Epithelial cell of umbilical artery (primary cell): ENCODE results near the gene PIP4K2C. TPM values are rescaled to one million over a fixed set of nuclear protein-coding genes. Genes with fewer than 3 reads are reported as not detected.

Experiments used
- total RNA-seq: library from RNA; depleted of rRNA; stranded (reverse); fragments of >200 nt; gene quantifications from 2 replicates; pipeline ENCODE4 v1.2.3, GENCODE V29; 2014

Gene PIP4K2C
- total RNA-seq: 5.5 and 17.3 TPM in 2 replicates

GRCh38 chr12:57590864-57591781 is at the start of gene PIP4K2C:
Gene PIP4K2C (plus strand): TSS chr12:57591192. CDS start chr12:57591290, 98 bp downstream.

DNA sequence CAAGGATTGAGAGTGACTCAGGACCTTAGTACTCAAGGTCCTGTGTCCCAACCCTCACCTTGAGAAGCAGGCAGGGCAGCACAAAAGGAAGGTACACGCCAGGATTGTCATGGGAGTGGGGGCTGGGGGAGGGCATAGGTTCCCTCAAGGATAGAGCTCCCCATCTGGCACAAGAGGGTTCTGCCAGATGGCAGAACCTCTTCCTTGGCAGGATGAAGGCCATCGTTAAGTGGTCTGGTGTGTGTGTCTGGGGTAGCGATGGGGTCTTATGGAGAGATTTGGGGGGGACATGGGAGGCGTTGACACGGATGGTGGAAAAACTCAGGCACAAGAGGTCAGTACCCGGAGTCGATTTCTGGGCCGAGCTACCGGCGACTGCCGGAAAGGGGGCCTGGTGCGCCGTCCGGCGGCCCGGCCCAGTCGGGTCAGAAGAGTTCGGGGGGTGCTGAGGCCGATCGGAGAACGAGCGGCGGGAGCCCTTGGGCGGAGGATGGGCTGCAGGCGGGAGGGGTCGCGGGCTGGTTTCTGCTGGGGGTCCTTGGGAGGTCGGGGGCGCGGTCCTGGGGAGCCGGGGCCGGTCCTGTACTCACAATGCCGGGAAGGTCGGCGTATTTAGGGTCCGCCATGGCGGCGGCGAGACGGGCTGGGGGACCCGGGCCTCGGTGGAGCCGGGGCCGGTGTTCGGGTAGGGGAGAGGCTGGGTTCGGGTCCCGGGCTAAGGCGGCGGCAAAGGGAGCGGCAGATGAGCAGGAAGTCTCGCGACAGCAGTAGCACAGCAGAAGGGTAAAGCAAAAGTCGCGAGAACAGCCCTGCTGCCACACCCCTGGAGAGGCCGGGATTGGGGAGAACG is 44.3 kb upstream of the PIP4K2C start, which contains the start of gene DCTN2:
DCTN2 (minus strand) TSS at position 755 of the 850 bp plus-strand sequence; CDS start at position 626, 129 bp downstream.

DNA sequence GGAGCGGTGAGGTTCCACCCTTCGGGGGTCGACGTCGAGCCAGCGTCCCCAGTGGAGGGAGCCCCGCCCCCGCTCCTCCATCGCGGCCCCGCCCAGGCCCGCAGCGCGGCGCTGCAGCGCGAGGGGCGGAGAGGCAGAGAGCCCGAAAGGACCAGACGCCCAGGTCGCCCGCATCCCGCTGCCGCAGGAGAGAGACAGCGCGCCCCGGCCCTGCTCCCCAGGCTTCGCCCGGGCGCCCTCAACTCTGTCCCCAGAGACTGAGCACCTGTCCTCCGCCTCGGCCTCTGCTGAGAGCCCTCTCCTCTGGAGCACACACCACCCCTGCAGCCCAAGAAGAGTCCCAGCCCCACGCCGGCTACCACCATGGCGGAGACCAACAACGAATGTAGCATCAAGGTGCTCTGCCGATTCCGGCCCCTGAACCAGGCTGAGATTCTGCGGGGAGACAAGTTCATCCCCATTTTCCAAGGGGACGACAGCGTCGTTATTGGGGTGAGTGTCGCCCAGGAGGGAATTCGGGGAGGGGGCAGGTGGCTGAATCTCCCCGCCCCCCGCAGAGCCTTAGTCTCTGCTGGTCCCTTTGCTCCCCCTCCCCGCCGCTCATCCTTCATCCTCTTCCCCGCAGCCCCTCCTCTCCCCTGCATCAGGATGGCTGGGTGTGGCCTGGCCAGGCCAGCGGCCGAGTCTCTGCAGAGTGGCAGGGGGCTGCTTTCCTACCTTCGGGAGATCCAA is 40.9 kb upstream of the PIP4K2C start, which contains the start of gene KIF5A:
KIF5A (plus strand) TSS at position 136 of the 732 bp plus-strand sequence; CDS start at position 364, 228 bp downstream.

GRCh38 chr12:57604454-57604991 is 13.5 kb downstream of the PIP4K2C start, which contains the start of gene DTX3:
Gene DTX3 (plus strand): TSS chr12:57604824. CDS start chr12:57606518, 1,694 bp downstream.

GRCh38 chr12:57611108-57611826 is 20.3 kb downstream of the PIP4K2C start, which contains the start of gene ARHGEF25:
Gene ARHGEF25 (plus strand): TSS chr12:57611435. CDS start chr12:57611895, 460 bp downstream.

GRCh38 chr12:57632958-57633840 is 42.2 kb downstream of the PIP4K2C start, which contains the start of gene B4GALNT1:
Gene B4GALNT1 (minus strand): TSS chr12:57633201. CDS start chr12:57632132, 1,069 bp downstream.

Other genes starting within 250 kb of the PIP4K2C start
- gene R3HDM2, start 160.1 kb upstream of the PIP4K2C start, total RNA-seq: 4.9 and 5.3 TPM in 2 replicates
- not detected in 2 replicates for gene INHBC, start 156.4 kb upstream of the PIP4K2C start, total RNA-seq
- 0.15 TPM in 1 of 2 replicates, not detected in the other for gene INHBE, start 135.9 kb upstream of the PIP4K2C start, total RNA-seq
- gene GLI1, start 131.4 kb upstream of the PIP4K2C start, total RNA-seq: not detected in 2 replicates
- gene ARHGAP9, start 111.3 kb upstream of the PIP4K2C start, total RNA-seq: not detected in 2 replicates
- 126 and 161 TPM in 2 replicates for gene MARS1, start 103.1 kb upstream of the PIP4K2C start, total RNA-seq
- 7.5 and 11.2 TPM in 2 replicates for gene DDIT3, start 70.7 kb upstream of the PIP4K2C start, total RNA-seq
- 2.3 and 3.6 TPM in 2 replicates for gene MBD6, start 68.4 kb upstream of the PIP4K2C start, total RNA-seq
- 79.2 and 91.9 TPM in 2 replicates for gene DCTN2, start 44.0 kb upstream of the PIP4K2C start, total RNA-seq
- under 0.01 TPM in 1 of 2 replicates, not detected in the other for gene KIF5A, start 41.1 kb upstream of the PIP4K2C start, total RNA-seq
- gene DTX3, start 13.6 kb downstream of the PIP4K2C start, total RNA-seq: 8.1 and 9.3 TPM in 2 replicates
- 3.8 and 8.1 TPM in 2 replicates for gene ARHGEF25, start 20.2 kb downstream of the PIP4K2C start, total RNA-seq
- 0.65 TPM in 1 of 2 replicates, not detected in the other for gene B4GALNT1, start 42.0 kb downstream of the PIP4K2C start, total RNA-seq
- gene OS9, start 102.9 kb downstream of the PIP4K2C start, total RNA-seq: 222 and 327 TPM in 2 replicates
- gene AGAP2, start 147.6 kb downstream of the PIP4K2C start, total RNA-seq: under 0.01 and 0.15 TPM in 2 replicates
- 56.2 and 118 TPM in 2 replicates for gene TSPAN31, start 153.8 kb downstream of the PIP4K2C start, total RNA-seq
- 166 and 201 TPM in 2 replicates for gene CDK4, start 161.1 kb downstream of the PIP4K2C start, total RNA-seq
- gene MARCHF9, start 163.9 kb downstream of the PIP4K2C start, total RNA-seq: 1.4 and 2.6 TPM in 2 replicates
- 0.15 and 0.65 TPM in 2 replicates for gene CYP27B1, start 175.9 kb downstream of the PIP4K2C start, total RNA-seq
- 4.5 and 5.0 TPM in 2 replicates for gene METTL1, start 180.9 kb downstream of the PIP4K2C start, total RNA-seq
- gene EEF1AKMT3, start 181.4 kb downstream of the PIP4K2C start, total RNA-seq: 2.3 and 3.9 TPM in 2 replicates
- gene TSFM, start 191.6 kb downstream of the PIP4K2C start, total RNA-seq: 20.8 and 30.7 TPM in 2 replicates
- gene AVIL, start 227.5 kb downstream of the PIP4K2C start, total RNA-seq: 0.65 and 2.3 TPM in 2 replicates